Vagina (tissue), 2 donors: Measurements from ENCODE around the gene TF. TPM values are rescaled to one million over a fixed set of nuclear protein-coding genes. Genes with fewer than 3 reads are reported as not detected.
"Not testable (repeated sequence)": the region's sequence is repeated elsewhere in the genome, so short reads cannot be mapped to it uniquely, and the experiment has no call there.

Experiments used
- DNase-seq, 2 donors: peaks; one replicate each; pipeline ENCODE4 v3.0.0-alpha.2; 2017; ENCODE audit errors: extremely low spot score in 2 of 2
- H3K27ac ChIP-seq: fragments of 200-600 bp; sonication (generic); one replicate; pipeline ENCODE4 v1.5.1; 2019
- H3K27me3 ChIP-seq: fragments of 200-600 bp; sonication (generic); one replicate; pipeline ENCODE4 v1.5.1; 2019
- H3K36me3 ChIP-seq, 2 donors: fragments of 200-600 bp; sonication (generic); one replicate each; pipeline ENCODE4 v1.5.1; 2017 to 2019
- H3K4me1 ChIP-seq: fragments of 200-600 bp; sonication (generic); one replicate; pipeline ENCODE4 v1.5.1; 2019
- H3K4me3 ChIP-seq, 2 donors: fragments of 200-600 bp; sonication (generic); 1 replicate in 1 of 2; 2 replicates in 1 of 2; pipeline ENCODE4 v1.5.1; 2016 to 2019
- H3K9me3 ChIP-seq: fragments of 200-600 bp; sonication (generic); one replicate; pipeline ENCODE4 v1.5.1; 2019
- CTCF ChIP-seq, 3 experiments: fragments of 450-650 bp in 2 of 3; fragments of 200-600 bp in 1 of 3; sonication (generic) in 1 of 3; IDR thresholded peaks; one replicate each; pipeline ENCODE4 v1.5.1; 2017 to 2019; ENCODE audit warnings: antibody characterized with exemption in 3 of 3, mild to moderate bottlenecking in 2 of 3, moderate library complexity in 2 of 3
- POLR2A ChIP-seq, 2 donors: fragments of 450-650 bp; IDR thresholded peaks; one replicate each; pipeline ENCODE4 v1.6.1; 2017; ENCODE audit warnings: antibody characterized with exemption in 2 of 2, mild to moderate bottlenecking in 2 of 2, moderate library complexity in 2 of 2
- POLR2AphosphoS5 ChIP-seq, 2 donors: sonication (generic); formaldehyde crosslinking; IDR thresholded peaks; one replicate each; pipeline ENCODE4 v1.9.0; 2017; ENCODE audit warnings: antibody characterized with exemption in 2 of 2, mild to moderate bottlenecking in 2 of 2, low read depth in 1 of 2; ENCODE audit not compliant: insufficient read depth in 1 of 2
- intact Hi-C: fragments of 100-400 bp; cut with DNase I; formaldehyde crosslinking; loops from one replicate; pipeline ENCODE4 v1.15.1; 2023
- total RNA-seq: library from RNA; depleted of rRNA; stranded (reverse); fragments of >200 nt; gene quantifications from one replicate; pipeline ENCODE4 v1.2.3, GENCODE V29; 2016

TF gene
- total RNA-seq, 1 donor from 2014 or later: 2.9 TPM

GRCh38 chr3:133779626-133780203 lies 33.5 kb downstream of the TF start:
- intact Hi-C loops: no loop called here
- no peaks in the 10 kb centered on the region for H3K36me3 ChIP-seq
- no peaks in the 10 kb centered on the region for H3K9me3 ChIP-seq
- no peak for DNase-seq
- no peak for TF ChIP-seq POLR2A (IDR thresholded peaks at IDR 0.05)
- TF ChIP-seq CTCF (IDR thresholded peaks at IDR 0.05): no peak
- no peak for TF ChIP-seq POLR2AphosphoS5 (IDR thresholded peaks at IDR 0.05; ENCODE audit: insufficient read depth in 1 of 2, low read depth in 1 of 2)
- no peak overlapping the region for H3K4me3 ChIP-seq
- H3K27me3 ChIP-seq: no peaks in the 10 kb centered on the region
- H3K4me1 ChIP-seq: no peaks in the 10 kb centered on the region
- H3K27ac ChIP-seq: no peak overlapping the region

DNA sequence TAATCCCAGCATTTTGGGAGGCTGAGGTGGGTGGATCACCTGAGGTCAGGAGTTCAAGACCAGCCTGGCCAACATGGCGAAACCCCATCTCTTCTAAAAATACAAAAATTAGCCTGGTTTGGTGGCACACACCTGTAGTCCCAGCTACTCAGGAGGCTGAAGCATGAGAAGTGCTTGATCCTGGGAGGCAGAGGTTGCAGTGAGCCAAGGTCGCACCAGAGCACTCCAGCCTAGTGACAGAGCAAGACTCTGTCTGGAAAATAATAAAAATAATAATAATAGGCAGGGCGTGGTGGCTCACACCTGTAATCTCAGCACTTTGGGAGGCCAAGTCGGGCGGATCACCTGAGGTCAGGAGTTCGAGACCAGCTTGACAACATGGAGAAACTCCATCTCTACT lies 34.6 kb downstream of the TF start:
- DNase-seq, H3K4me1 ChIP-seq, H3K36me3 ChIP-seq, intact Hi-C loops, H3K4me3 ChIP-seq, H3K27ac ChIP-seq, H3K27me3 ChIP-seq, H3K9me3 ChIP-seq: not testable (repeated sequence)

GRCh38 chr3:133781570-133781969 lies 35.4 kb downstream of the TF start:
- DNase-seq: no peak
- H3K9me3 ChIP-seq: no peaks in the 10 kb centered on the region
- no peaks in the 10 kb centered on the region for H3K4me1 ChIP-seq
- no peak overlapping the region for H3K4me3 ChIP-seq
- no peak for TF ChIP-seq POLR2AphosphoS5 (IDR thresholded peaks at IDR 0.05; ENCODE audit: insufficient read depth in 1 of 2, low read depth in 1 of 2)
- no peak for TF ChIP-seq CTCF (IDR thresholded peaks at IDR 0.05)
- TF ChIP-seq POLR2A (IDR thresholded peaks at IDR 0.05): no peak
- intact Hi-C loops: no loop called here
- H3K27ac ChIP-seq: no peak overlapping the region
- H3K36me3 ChIP-seq: no peaks in the 10 kb centered on the region
- H3K27me3 ChIP-seq: no peaks in the 10 kb centered on the region

DNA sequence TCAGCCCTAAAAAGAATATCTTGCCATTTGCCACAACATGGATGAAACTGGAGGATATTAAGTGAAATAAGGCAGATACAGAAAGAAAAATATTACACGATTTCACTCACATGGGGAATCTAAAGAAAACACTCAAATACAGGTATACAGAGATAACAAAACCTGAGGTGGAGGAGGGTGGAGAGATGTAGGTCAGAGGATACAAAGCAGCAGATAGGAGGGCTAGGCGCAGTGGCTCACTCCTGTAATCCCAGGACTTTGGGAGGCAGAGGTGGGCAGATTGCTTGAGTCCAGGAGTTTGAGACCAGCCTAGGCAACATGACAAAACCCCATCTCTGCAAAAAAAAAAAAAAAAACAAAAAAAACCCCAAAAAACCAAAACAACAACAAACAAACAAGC lies 36.3 kb downstream of the TF start:
- no peak overlapping the region for H3K4me3 ChIP-seq
- DNase-seq: no peak
- H3K4me1 ChIP-seq: no peaks in the 10 kb centered on the region
- no peak for TF ChIP-seq CTCF (IDR thresholded peaks at IDR 0.05)
- TF ChIP-seq POLR2AphosphoS5 (IDR thresholded peaks at IDR 0.05; ENCODE audit: insufficient read depth in 1 of 2, low read depth in 1 of 2): no peak
- no peak for TF ChIP-seq POLR2A (IDR thresholded peaks at IDR 0.05)
- no peaks in the 10 kb centered on the region for H3K36me3 ChIP-seq
- no peaks in the 10 kb centered on the region for H3K27me3 ChIP-seq
- no peak overlapping the region for H3K27ac ChIP-seq
- intact Hi-C loops: no loop called here
- H3K9me3 ChIP-seq: no peaks in the 10 kb centered on the region

- DNase-seq: no peak
- intact Hi-C loops: no loop called here
- no peaks in the 10 kb centered on the region for H3K4me1 ChIP-seq
Measured at GRCh38 chr3:133783762-133784161, 37.6 kb downstream of the TF start.

More at GRCh38 chr3:133783762-133784161, 37.6 kb downstream of the TF start:
- H3K9me3 ChIP-seq: no peaks in the 10 kb centered on the region
- no peaks in the 10 kb centered on the region for H3K36me3 ChIP-seq
- no peaks in the 10 kb centered on the region for H3K27me3 ChIP-seq
- TF ChIP-seq CTCF (IDR thresholded peaks at IDR 0.05) (no peak), POLR2A (IDR thresholded peaks at IDR 0.05) (no peak), POLR2AphosphoS5 (IDR thresholded peaks at IDR 0.05; ENCODE audit: insufficient read depth in 1 of 2, low read depth in 1 of 2) (no peak)
- no peak overlapping the region for H3K4me3 ChIP-seq
- H3K27ac ChIP-seq: no peak overlapping the region
